Mucosa of descending colon (tissue), 3 donors: ENCODE results near the gene C17orf114.

Source experiments
- ATAC-seq: fragments of 200-7000 bp; cut with Tn5 transposase; one replicate; pipeline ENCODE4 v1.9.1; 2020; ENCODE audit warnings: mild to moderate bottlenecking, moderate library complexity
- DNase-seq, 3 donors: peaks; one replicate each; pipeline ENCODE4 v3.0.0-alpha.2; 2020
- H3K36me3 ChIP-seq: fragments of 200-600 bp; one replicate; pipeline ENCODE4 v1.8.0; 2021; ENCODE audit warnings: low read depth, mild to moderate bottlenecking
- H3K4me1 ChIP-seq: fragments of 200-600 bp; one replicate; pipeline ENCODE4 v1.8.0; 2021; ENCODE audit warnings: low read depth, mild to moderate bottlenecking
- H3K4me3 ChIP-seq: fragments of 200-600 bp; one replicate; pipeline ENCODE4 v1.8.0; 2021; ENCODE audit warnings: mild to moderate bottlenecking
- H3K9me3 ChIP-seq: fragments of 200-600 bp; one replicate; pipeline ENCODE4 v1.8.0; 2021; ENCODE audit warnings: mild to moderate bottlenecking
- intact Hi-C, 2 donors: fragments of 100-400 bp; cut with DNase I in 1 of 2; cut with micrococcal nuclease in 1 of 2; formaldehyde crosslinking; loops; one replicate each; pipeline versions ENCODE4 v1.11.0 to v1.11.1; 2022; cut with DNase I, micrococcal nuclease
- TF ChIP-seq, protein P1 (sequence below): fragments of 200-600 bp; IDR thresholded peaks from one replicate; pipeline ENCODE4 v1.8.0; 2022; ENCODE audit warnings: antibody characterized with exemption, mild to moderate bottlenecking
- donor health status: DM: no; HTN: no; CAD: no; lungs with moderate emphysema.
- donor health status: DM: no; HTN: no; CAD: no.
- donor health status: DM: no; HTN: yes; CAD: no.

C17orf114 gene

GRCh38 chr17:4810696-4811290, 8.7 kb upstream of the C17orf114 start:
- no peaks in the 10 kb centered on the region for H3K36me3 ChIP-seq
- ATAC-seq (no peak), DNase-seq (no peak)
- peaks cover 6% of the 10 kb centered on the region for H3K4me1 ChIP-seq
- TF ChIP-seq, protein P1, sequence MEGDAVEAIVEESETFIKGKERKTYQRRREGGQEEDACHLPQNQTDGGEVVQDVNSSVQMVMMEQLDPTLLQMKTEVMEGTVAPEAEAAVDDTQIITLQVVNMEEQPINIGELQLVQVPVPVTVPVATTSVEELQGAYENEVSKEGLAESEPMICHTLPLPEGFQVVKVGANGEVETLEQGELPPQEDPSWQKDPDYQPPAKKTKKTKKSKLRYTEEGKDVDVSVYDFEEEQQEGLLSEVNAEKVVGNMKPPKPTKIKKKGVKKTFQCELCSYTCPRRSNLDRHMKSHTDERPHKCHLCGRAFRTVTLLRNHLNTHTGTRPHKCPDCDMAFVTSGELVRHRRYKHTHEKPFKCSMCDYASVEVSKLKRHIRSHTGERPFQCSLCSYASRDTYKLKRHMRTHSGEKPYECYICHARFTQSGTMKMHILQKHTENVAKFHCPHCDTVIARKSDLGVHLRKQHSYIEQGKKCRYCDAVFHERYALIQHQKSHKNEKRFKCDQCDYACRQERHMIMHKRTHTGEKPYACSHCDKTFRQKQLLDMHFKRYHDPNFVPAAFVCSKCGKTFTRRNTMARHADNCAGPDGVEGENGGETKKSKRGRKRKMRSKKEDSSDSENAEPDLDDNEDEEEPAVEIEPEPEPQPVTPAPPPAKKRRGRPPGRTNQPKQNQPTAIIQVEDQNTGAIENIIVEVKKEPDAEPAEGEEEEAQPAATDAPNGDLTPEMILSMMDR = no peak
- H3K4me3 ChIP-seq = no peak overlapping the region
- intact Hi-C loops = no loop called here
- no peaks in the 10 kb centered on the region for H3K9me3 ChIP-seq

DNA sequence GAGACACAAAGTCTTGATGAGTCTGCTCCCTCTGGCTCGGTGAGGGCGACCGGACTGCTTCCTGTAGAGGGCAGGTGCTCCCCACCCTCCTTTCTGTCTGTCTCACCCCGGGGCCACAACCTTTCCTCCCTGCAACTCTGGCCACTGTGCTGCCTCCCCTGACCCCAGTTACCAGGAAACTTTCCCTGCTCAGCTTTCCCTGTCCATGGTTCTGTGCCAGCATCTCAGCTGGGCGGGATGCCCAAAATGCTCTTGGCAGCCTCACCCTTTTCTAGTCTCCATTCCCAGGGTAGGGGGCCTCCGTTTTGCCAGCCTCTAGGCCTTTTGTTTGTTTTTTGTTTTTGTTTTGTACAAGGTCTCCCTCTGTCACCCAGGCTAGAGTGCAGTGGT, 6.2 kb upstream of the C17orf114 start:
- Histone ChIP-seq H3K36me3 (no peaks in the 10 kb centered on the region), H3K4me1 (peaks cover 6% of the 10 kb centered on the region), H3K4me3 (no peak overlapping the region), H3K9me3 (no peaks in the 10 kb centered on the region)
- DNase-seq (peak in 1 of 3 donors; percentile 40), ATAC-seq (no peak)
- TF ChIP-seq, protein P1 = no peak
- intact Hi-C loops = no loop called here

- no peaks in the 10 kb centered on the region for H3K36me3 ChIP-seq
- no peaks in the 10 kb centered on the region for H3K9me3 ChIP-seq
- H3K4me3 ChIP-seq = peak overlapping the region; percentile 61
- peaks cover 6% of the 10 kb centered on the region for H3K4me1 ChIP-seq
- DNase-seq (peak; percentile 23 to 58 (median 38)), ATAC-seq (peak; percentile 3)
- TF ChIP-seq, protein P1 = no peak
- intact Hi-C loops = no loop called here
These were observed 5.7 kb upstream of the C17orf114 start for GRCh38 chr17:4807605-4808377.

DNA sequence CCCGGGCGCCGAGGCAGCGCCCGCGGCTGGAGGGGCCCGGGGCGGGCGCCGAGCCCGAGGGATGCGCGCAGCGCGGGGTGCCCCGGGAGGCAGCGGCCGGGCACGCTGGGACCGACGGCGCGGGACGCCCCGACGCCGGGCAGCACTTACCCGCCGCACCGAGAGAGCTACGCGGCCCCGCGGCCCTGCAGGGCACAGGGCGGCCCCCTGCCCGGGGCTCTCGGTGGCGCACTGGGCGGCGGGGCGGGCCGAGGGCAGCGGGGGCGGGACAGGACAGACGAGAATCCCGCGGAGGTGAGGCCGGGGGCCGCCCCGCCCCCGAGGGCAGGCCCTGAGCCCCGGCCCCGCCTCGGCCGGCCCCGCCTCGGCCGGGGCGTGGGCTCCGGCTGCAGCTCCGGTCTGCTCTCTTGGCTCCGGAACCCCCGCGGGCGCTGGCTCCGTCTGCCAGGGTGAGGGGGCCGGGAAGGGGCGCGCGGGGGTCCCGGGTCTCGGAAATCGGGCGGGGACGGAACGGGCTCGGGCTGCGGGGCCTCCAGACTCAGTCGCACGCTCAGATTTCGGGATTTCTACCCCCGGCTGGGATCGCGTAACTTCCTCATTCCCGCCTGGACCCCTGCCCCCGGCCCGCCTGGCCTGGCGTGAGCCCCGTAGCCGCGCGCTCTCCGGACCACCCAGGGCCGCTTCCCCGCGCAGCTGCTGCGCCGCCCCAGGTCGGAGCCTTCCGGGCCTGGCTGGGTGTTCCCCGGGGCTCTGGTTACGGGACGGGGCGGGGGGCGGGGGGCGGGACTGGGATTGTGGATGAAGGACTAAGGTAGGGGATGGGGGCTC, 4.9 kb upstream of the C17orf114 start, which contains the start of gene PLD2:
Gene PLD2 (plus strand): TSS at position 376 of the 828 bp plus-strand sequence. CDS start 621 bp downstream, outside the sequence.
- Histone ChIP-seq H3K9me3 (no peaks in the 10 kb centered on the region), H3K4me1 (peaks cover 6% of the 10 kb centered on the region), H3K4me3 (peak within 1 kb of the TSS; percentile 61), H3K36me3 (no peaks in the 10 kb centered on the region)
- TF ChIP-seq, protein P1 = no peak
- intact Hi-C loops = no loop called here
- ATAC-seq (peak; percentile 100), DNase-seq (peak; percentile 92 to 93 (median 93))

DNA sequence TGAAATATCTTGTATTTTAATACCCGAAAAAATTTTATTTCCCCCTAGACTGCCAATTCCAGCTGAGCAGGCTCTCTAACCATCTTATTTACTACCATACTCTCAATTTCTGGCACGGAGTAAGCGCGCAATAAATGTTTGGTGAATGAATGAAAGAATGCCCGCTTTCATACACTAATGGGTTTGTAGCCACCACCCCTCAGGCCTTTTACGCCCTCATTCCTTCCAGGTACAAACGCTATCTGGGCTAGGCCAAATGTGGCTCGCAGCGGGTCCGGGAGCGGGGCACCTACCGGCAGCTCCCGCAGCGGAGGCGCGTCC, 4.3 kb upstream of the C17orf114 start:
- ATAC-seq = peak; percentile 1
- Histone ChIP-seq H3K4me1 (peaks cover 6% of the 10 kb centered on the region), H3K4me3 (peak overlapping the region; percentile 61), H3K36me3 (no peaks in the 10 kb centered on the region), H3K9me3 (no peaks in the 10 kb centered on the region)
- intact Hi-C loops = no loop called here
- peak in 1 of 3 donors; percentile 36 for DNase-seq
- TF ChIP-seq, protein P1 = no peak
